Sigmoid colon (tissue), 4 donors: ENCODE data around the gene FBXO5.

Experiments used
- EP300 ChIP-seq, 4 donors: sonication (generic); formaldehyde crosslinking; IDR thresholded peaks; one replicate each; pipeline ENCODE4 v1.6.1; 2017; ENCODE audit warnings: antibody characterized with exemption in 4 of 4
- POLR2A ChIP-seq, 2 donors: fragments of 450-650 bp; IDR thresholded peaks; one replicate each; pipeline ENCODE4 v1.6.1; 2016; ENCODE audit warnings: antibody characterized with exemption in 2 of 2, mild to moderate bottlenecking in 2 of 2, moderate library complexity in 2 of 2
- POLR2AphosphoS5 ChIP-seq, 4 donors: sonication (generic); formaldehyde crosslinking; IDR thresholded peaks; one replicate each; pipeline ENCODE4 v1.6.1; 2017; ENCODE audit warnings: antibody characterized with exemption in 4 of 4
- TF ChIP-seq, protein P1 (sequence below), 4 experiments: fragments of 450-650 bp in 3 of 4; fragments of 200-600 bp in 1 of 4; IDR thresholded peaks; one replicate each; pipeline ENCODE4 v1.5.1; 2016 to 2019; ENCODE audit warnings: antibody characterized with exemption in 4 of 4, mild to moderate bottlenecking in 3 of 4, moderate library complexity in 2 of 4

DNA sequence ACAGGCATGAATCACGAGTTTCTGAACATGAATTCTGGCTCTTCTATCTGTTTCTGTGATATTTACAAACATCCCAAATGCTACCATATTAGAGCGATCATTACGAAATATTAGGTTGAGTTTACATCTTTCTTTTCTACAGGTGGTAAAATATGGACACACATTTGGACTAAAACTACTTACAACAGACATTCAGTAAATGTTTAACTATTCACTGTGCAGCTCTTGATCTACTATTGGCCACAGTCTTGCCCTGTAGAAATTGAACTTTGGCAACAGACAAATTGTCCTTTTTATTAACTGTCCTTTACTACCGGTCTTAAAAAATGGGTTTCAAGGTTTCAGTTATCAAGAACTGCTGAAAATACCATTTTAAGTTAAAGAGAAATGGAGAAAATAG is 46.1 kb upstream of the FBXO5 start:
- TF ChIP-seq, protein P1, sequence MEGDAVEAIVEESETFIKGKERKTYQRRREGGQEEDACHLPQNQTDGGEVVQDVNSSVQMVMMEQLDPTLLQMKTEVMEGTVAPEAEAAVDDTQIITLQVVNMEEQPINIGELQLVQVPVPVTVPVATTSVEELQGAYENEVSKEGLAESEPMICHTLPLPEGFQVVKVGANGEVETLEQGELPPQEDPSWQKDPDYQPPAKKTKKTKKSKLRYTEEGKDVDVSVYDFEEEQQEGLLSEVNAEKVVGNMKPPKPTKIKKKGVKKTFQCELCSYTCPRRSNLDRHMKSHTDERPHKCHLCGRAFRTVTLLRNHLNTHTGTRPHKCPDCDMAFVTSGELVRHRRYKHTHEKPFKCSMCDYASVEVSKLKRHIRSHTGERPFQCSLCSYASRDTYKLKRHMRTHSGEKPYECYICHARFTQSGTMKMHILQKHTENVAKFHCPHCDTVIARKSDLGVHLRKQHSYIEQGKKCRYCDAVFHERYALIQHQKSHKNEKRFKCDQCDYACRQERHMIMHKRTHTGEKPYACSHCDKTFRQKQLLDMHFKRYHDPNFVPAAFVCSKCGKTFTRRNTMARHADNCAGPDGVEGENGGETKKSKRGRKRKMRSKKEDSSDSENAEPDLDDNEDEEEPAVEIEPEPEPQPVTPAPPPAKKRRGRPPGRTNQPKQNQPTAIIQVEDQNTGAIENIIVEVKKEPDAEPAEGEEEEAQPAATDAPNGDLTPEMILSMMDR (IDR thresholded peaks at IDR 0.05) = no peak
- TF ChIP-seq POLR2AphosphoS5 (IDR thresholded peaks at IDR 0.05) (no peak), POLR2A (IDR thresholded peaks at IDR 0.05) (no peak), EP300 (IDR thresholded peaks at IDR 0.05) (no peak)
